Mesenchymal stem cell (in vitro differentiated cells and primary cell): ENCODE measurements around the gene EXOSC10.

Experiments
- DNase-seq: peaks from one replicate; pipeline ENCODE4 v3.0.0-alpha.2; 2013
- H2AFZ ChIP-seq: one replicate; pipeline ENCODE4 v1.6.1; 2013; ENCODE audit warnings: low read depth, mild to moderate bottlenecking, control low read depth, inconsistent platforms, low read length, moderate library complexity
- H2AK5ac ChIP-seq: 2 replicates; pipeline ENCODE4 v1.6.1; 2013; ENCODE audit warnings: low read length, moderate library complexity, mild to moderate bottlenecking, inconsistent platforms; ENCODE audit not compliant: severe bottlenecking
- H2BK120ac ChIP-seq: one replicate; pipeline ENCODE4 v1.6.1; 2013; ENCODE audit warnings: low read depth, mild to moderate bottlenecking, inconsistent platforms, low read length, moderate library complexity
- H2BK12ac ChIP-seq, 2 experiments: one replicate each; pipeline ENCODE4 v1.6.1; 2013; ENCODE audit warnings: inconsistent platforms in 2 of 2, low read length in 2 of 2, mild to moderate bottlenecking in 2 of 2, moderate library complexity in 2 of 2, control low read depth in 1 of 2
- H2BK15ac ChIP-seq: one replicate; pipeline ENCODE4 v1.6.1; 2013; ENCODE audit warnings: mild to moderate bottlenecking, low read depth, inconsistent platforms; ENCODE audit not compliant: poor library complexity, severe bottlenecking
- H2BK5ac ChIP-seq: 2 replicates; pipeline ENCODE4 v1.6.1; 2013; ENCODE audit warnings: low read depth, mild to moderate bottlenecking, low read length, control low read depth, inconsistent platforms; ENCODE audit not compliant: poor library complexity, severe bottlenecking
- H3K14ac ChIP-seq, 2 experiments: one replicate each; pipeline ENCODE4 v1.6.1; 2013; ENCODE audit warnings: inconsistent platforms in 2 of 2, low read length in 2 of 2, control low read depth in 1 of 2, mild to moderate bottlenecking in 1 of 2, moderate library complexity in 1 of 2
- H3K18ac ChIP-seq, 2 experiments: one replicate each; pipeline ENCODE4 v1.6.1; 2013; ENCODE audit warnings: inconsistent platforms in 2 of 2, low read length in 2 of 2, control low read depth in 1 of 2, low read depth in 1 of 2, mild to moderate bottlenecking in 1 of 2
- H3K23ac ChIP-seq, 2 experiments: one replicate each; pipeline ENCODE4 v1.6.1; 2013; ENCODE audit warnings: inconsistent platforms in 2 of 2, low read length in 2 of 2, mild to moderate bottlenecking in 2 of 2, moderate library complexity in 2 of 2, control low read depth in 1 of 2
- H3K27ac ChIP-seq: 2 replicates; pipeline ENCODE4 v1.5.1; 2013; ENCODE audit warnings: mild to moderate bottlenecking, moderate library complexity, low read length, control low read depth, inconsistent platforms; ENCODE audit not compliant: poor library complexity, severe bottlenecking
- H3K27me3 ChIP-seq, 2 experiments: 2 replicates each; pipeline versions ENCODE4 v1.6.1 to v1.7.0; 2013; ENCODE audit warnings: low read length in 2 of 2, mild to moderate bottlenecking in 2 of 2, moderate library complexity in 2 of 2, control low read depth in 1 of 2, inconsistent platforms in 1 of 2; ENCODE audit not compliant: control insufficient read depth in 1 of 2, insufficient read depth in 1 of 2
- H3K36me3 ChIP-seq, 2 experiments: 2 replicates each; pipeline versions ENCODE4 v1.6.1 to v1.7.0; 2013; ENCODE audit warnings: low read length in 2 of 2, control low read depth in 1 of 2, inconsistent platforms in 1 of 2, low read depth in 1 of 2, mild to moderate bottlenecking in 1 of 2; ENCODE audit not compliant: insufficient read depth in 2 of 2, control insufficient read depth in 1 of 2
- H3K4ac ChIP-seq, 2 experiments: one replicate each; pipeline ENCODE4 v1.6.1; 2013; ENCODE audit warnings: inconsistent platforms in 2 of 2, low read length in 2 of 2, mild to moderate bottlenecking in 2 of 2, moderate library complexity in 2 of 2, control low read depth in 1 of 2, low read depth in 1 of 2
- H3K4me1 ChIP-seq: 2 replicates; pipeline ENCODE4 v1.6.1; 2013; ENCODE audit warnings: low read depth, low read length, control low read depth; ENCODE audit not compliant: control insufficient read depth, insufficient read depth
- H3K4me2 ChIP-seq: 2 replicates; pipeline ENCODE4 v1.6.1; 2013; ENCODE audit warnings: low read length, mild to moderate bottlenecking, inconsistent platforms; ENCODE audit not compliant: poor library complexity, severe bottlenecking
- H3K4me3 ChIP-seq, 2 experiments: 2 replicates each; pipeline versions ENCODE4 v1.5.1 to v1.7.0; 2013; ENCODE audit warnings: low read length in 2 of 2, mild to moderate bottlenecking in 2 of 2, control low read depth in 1 of 2, low read depth in 1 of 2; ENCODE audit not compliant: insufficient read depth in 1 of 2
- H3K79me1 ChIP-seq: replicated peaks from 2 replicates; pipeline ENCODE4 v1.6.1; 2013; ENCODE audit warnings: mild to moderate bottlenecking, control low read depth, low read length, inconsistent platforms; ENCODE audit not compliant: poor library complexity, severe bottlenecking
- H3K9ac ChIP-seq: 2 replicates; pipeline ENCODE4 v1.7.0; 2013; ENCODE audit warnings: mild to moderate bottlenecking, low read length, moderate library complexity
- H3K9me3 ChIP-seq: 2 replicates; pipeline ENCODE4 v1.7.0; 2013; ENCODE audit warnings: mild to moderate bottlenecking, low read length; ENCODE audit not compliant: control insufficient read depth
- H4K8ac ChIP-seq: one replicate; pipeline ENCODE4 v1.6.1; 2013; ENCODE audit warnings: inconsistent platforms, mild to moderate bottlenecking, low read length, moderate library complexity
- H4K91ac ChIP-seq: one replicate; pipeline ENCODE4 v1.6.1; 2013; ENCODE audit warnings: mild to moderate bottlenecking, low read length, inconsistent platforms
- WGBS: methylation state at CpG from one replicate; pipeline ENCODE4 v1.1.7; 2013; ENCODE audit warnings: mixed read lengths; 5-methylcytosine and 5-hydroxymethylcytosine counted together

EXOSC10 gene

GRCh38 chr1:11109047-11109760 is 9.5 kb upstream of the EXOSC10 start:
- Histone ChIP-seq H2BK12ac (no peak overlapping the region), H3K23ac (no peak overlapping the region), H3K14ac (no peak overlapping the region), H3K9ac (no peak overlapping the region), H2BK5ac (no peak overlapping the region), H4K8ac (no peak overlapping the region), H3K18ac (no peak overlapping the region), H3K4me1 (no peaks in the 10 kb centered on the region), H3K27ac (no peak overlapping the region), H3K36me3 (peaks cover 49 to 78% of the 10 kb centered on the region in 2 experiments), H2AFZ (no peak overlapping the region), H2BK15ac (no peak overlapping the region), H2AK5ac (no peak overlapping the region), H3K4me3 (no peak overlapping the region), H2BK120ac (no peak overlapping the region), H3K9me3 (no peaks in the 10 kb centered on the region), H3K4ac (no peak overlapping the region), H3K27me3 (no peaks in the 10 kb centered on the region), H4K91ac (no peak overlapping the region), H3K4me2 (no peak overlapping the region), H3K79me1 (no peaks in the 10 kb centered on the region)
- 89% methylated on average over 5 of the region's 7 CpGs for WGBS
- no peak for DNase-seq

- Histone ChIP-seq H3K9me3 (no peaks in the 10 kb centered on the region), H2BK15ac (no peak overlapping the region), H2BK12ac (no peak overlapping the region), H2BK5ac (no peak overlapping the region), H3K4me3 (no peak overlapping the region), H4K8ac (no peak overlapping the region), H3K4me1 (no peaks in the 10 kb centered on the region), H3K36me3 (peaks cover 40 to 64% of the 10 kb centered on the region in 2 experiments), H2BK120ac (no peak overlapping the region), H2AFZ (no peak overlapping the region), H3K4me2 (no peak overlapping the region), H3K18ac (no peak overlapping the region), H3K27ac (no peak overlapping the region), H3K14ac (no peak overlapping the region), H3K9ac (no peak overlapping the region), H2AK5ac (no peak overlapping the region), H4K91ac (no peak overlapping the region), H3K4ac (no peak overlapping the region), H3K23ac (no peak overlapping the region), H3K27me3 (no peaks in the 10 kb centered on the region), H3K79me1 (no peaks in the 10 kb centered on the region)
- no peak for DNase-seq
- 83% methylated on average over 5 of the region's 5 CpGs for WGBS
Observed at GRCh38 chr1:11107599-11107998, 7.9 kb upstream of the EXOSC10 start.

- H3K4ac ChIP-seq, result no peak overlapping the region
- no peak overlapping the region for H3K23ac ChIP-seq
- H4K8ac ChIP-seq, result no peak overlapping the region
- no peaks in the 10 kb centered on the region for H3K4me1 ChIP-seq
- H3K27ac ChIP-seq, result no peak overlapping the region
- H2BK120ac ChIP-seq, result no peak overlapping the region
- no peak overlapping the region for H3K18ac ChIP-seq
- no peak overlapping the region for H4K91ac ChIP-seq
- no peak overlapping the region for H2BK15ac ChIP-seq
- H3K4me2 ChIP-seq, result no peak overlapping the region
- no peak overlapping the region for H3K14ac ChIP-seq
- H3K36me3 ChIP-seq, result peaks cover 27 to 45% of the 10 kb centered on the region in 2 experiments
- H3K9me3 ChIP-seq, result no peaks in the 10 kb centered on the region
- no peak overlapping the region for H3K9ac ChIP-seq
- WGBS, result 96% methylated on average over 9 of the region's 10 CpGs
- H2AFZ ChIP-seq, result no peak overlapping the region
- no peaks in the 10 kb centered on the region for H3K27me3 ChIP-seq
- H3K4me3 ChIP-seq, result no peak overlapping the region
- H3K79me1 ChIP-seq, result no peaks in the 10 kb centered on the region
- H2BK5ac ChIP-seq, result no peak overlapping the region
- no peak overlapping the region for H2BK12ac ChIP-seq
- H2AK5ac ChIP-seq, result no peak overlapping the region
- no peak for DNase-seq
Observed at GRCh38 chr1:11105586-11105985, 5.9 kb upstream of the EXOSC10 start.

GRCh38 chr1:11101347-11101746 is 1.7 kb upstream of the EXOSC10 start:
- H2BK15ac ChIP-seq, result no peak overlapping the region
- H2BK12ac ChIP-seq, result no peak overlapping the region
- H3K27ac ChIP-seq, result no peak overlapping the region
- no peak overlapping the region for H4K91ac ChIP-seq
- no peak overlapping the region for H2BK5ac ChIP-seq
- no peak overlapping the region for H2AK5ac ChIP-seq
- no peak overlapping the region for H3K4ac ChIP-seq
- H3K27me3 ChIP-seq, result no peaks in the 10 kb centered on the region
- H3K9ac ChIP-seq, result no peak overlapping the region
- no peak overlapping the region for H4K8ac ChIP-seq
- no peak overlapping the region for H3K4me2 ChIP-seq
- H3K9me3 ChIP-seq, result no peaks in the 10 kb centered on the region
- peaks cover 4% of the 10 kb centered on the region for H3K4me1 ChIP-seq
- H2BK120ac ChIP-seq, result no peak overlapping the region
- no peak overlapping the region for H2AFZ ChIP-seq
- peaks cover 20 to 22% of the 10 kb centered on the region in 2 experiments for H3K36me3 ChIP-seq
- peaks cover 15% of the 10 kb centered on the region for H3K79me1 ChIP-seq
- H3K23ac ChIP-seq, result no peak overlapping the region
- WGBS, result 98% methylated on average over 6 of the region's 6 CpGs
- no peak for DNase-seq
- no peak overlapping the region for H3K18ac ChIP-seq
- H3K4me3 ChIP-seq, result no peak overlapping the region
- no peak overlapping the region for H3K14ac ChIP-seq
